ENCODE results near the gene SNRPD1. TPM values are rescaled to one million over a fixed set of nuclear protein-coding genes. Genes with fewer than 3 reads are reported as not detected.

Gene SNRPD1
- total and polyA plus RNA-seq, 9 of the 15 experiments (the other 6 are each of a cell fraction or from before 2014, with no cell fraction given), result 186 to 1,063 (median 313) TPM

DNA sequence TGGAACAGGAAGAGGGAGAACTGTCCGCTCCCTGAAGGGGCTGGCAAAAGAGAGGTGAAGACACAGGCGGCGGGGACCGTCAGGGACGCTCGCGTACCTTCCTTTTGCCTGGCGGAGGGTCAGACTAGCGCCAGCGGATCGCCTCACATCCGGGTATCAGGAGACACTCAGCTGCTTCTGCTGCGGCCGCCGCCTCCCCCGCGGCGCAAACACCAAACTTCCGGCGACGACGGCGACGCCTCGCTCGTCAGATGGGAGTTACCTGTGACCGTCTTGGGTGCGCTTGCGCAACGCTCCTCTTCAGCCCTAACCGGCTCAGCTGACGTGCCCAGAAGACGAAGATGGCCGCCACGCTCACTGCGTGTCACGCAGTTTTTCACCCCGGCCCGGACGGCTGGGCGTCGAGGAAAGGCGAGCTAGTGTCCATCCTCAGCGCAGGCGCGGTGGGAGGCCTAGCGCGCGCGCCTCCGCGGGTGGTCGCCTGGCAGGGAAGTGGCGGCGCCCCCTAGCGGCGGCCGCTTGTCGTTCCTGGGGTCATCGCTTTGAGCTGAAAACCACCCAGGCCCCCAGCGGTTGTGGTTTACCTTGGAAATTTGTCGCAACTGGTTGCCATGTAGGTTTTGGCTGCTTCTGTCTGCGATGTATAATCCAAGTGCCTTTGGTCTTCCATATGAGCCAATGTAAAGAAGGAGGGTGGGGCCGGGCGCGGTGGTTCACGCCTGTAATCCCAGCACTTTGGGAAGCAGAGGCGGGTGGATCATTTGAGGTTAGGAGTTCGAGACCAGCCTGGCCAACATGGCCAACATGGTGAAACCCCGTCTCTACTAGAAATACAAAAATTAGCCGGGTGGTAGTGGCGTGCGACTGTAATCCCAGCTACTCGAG lies 11.3 kb upstream of the SNRPD1 start, which contains the start of gene ESCO1 (continued):
- TF ChIP-seq, protein P1, sequence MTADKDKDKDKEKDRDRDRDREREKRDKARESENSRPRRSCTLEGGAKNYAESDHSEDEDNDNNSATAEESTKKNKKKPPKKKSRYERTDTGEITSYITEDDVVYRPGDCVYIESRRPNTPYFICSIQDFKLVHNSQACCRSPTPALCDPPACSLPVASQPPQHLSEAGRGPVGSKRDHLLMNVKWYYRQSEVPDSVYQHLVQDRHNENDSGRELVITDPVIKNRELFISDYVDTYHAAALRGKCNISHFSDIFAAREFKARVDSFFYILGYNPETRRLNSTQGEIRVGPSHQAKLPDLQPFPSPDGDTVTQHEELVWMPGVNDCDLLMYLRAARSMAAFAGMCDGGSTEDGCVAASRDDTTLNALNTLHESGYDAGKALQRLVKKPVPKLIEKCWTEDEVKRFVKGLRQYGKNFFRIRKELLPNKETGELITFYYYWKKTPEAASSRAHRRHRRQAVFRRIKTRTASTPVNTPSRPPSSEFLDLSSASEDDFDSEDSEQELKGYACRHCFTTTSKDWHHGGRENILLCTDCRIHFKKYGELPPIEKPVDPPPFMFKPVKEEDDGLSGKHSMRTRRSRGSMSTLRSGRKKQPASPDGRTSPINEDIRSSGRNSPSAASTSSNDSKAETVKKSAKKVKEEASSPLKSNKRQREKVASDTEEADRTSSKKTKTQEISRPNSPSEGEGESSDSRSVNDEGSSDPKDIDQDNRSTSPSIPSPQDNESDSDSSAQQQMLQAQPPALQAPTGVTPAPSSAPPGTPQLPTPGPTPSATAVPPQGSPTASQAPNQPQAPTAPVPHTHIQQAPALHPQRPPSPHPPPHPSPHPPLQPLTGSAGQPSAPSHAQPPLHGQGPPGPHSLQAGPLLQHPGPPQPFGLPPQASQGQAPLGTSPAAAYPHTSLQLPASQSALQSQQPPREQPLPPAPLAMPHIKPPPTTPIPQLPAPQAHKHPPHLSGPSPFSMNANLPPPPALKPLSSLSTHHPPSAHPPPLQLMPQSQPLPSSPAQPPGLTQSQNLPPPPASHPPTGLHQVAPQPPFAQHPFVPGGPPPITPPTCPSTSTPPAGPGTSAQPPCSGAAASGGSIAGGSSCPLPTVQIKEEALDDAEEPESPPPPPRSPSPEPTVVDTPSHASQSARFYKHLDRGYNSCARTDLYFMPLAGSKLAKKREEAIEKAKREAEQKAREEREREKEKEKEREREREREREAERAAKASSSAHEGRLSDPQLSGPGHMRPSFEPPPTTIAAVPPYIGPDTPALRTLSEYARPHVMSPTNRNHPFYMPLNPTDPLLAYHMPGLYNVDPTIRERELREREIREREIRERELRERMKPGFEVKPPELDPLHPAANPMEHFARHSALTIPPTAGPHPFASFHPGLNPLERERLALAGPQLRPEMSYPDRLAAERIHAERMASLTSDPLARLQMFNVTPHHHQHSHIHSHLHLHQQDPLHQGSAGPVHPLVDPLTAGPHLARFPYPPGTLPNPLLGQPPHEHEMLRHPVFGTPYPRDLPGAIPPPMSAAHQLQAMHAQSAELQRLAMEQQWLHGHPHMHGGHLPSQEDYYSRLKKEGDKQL (CRISPR knock-in tag; IDR thresholded peaks at IDR 0.05; ENCODE audit: borderline replicate concordance), result no peak
- TF ChIP-seq NFIC (IDR thresholded peaks at IDR 0.05), result peak; percentile 90
- TF ChIP-seq MXD1 (CRISPR knock-in tag; IDR thresholded peaks at IDR 0.05; ENCODE audit: borderline replicate concordance, poor library complexity, severe bottlenecking), result no peak
- peak; percentile 54; the same call in 1 of the 2 replicates for TF ChIP-seq ELF2 (CRISPR knock-in tag; IDR thresholded peaks at IDR 0.05)
- TF ChIP-seq MEIS2 (IDR thresholded peaks at IDR 0.05; ENCODE audit: partially characterized antibody), result peak; percentile 94
- no peak for TF ChIP-seq ARID2 (IDR thresholded peaks at IDR 0.05)
- no peak for TF ChIP-seq ZNF507 (tag; conservative IDR thresholded peaks at IDR 0.05)
- TF ChIP-seq HNRNPLL (IDR thresholded peaks at IDR 0.05; ENCODE audit: low read depth, low read length, poor library complexity, severe bottlenecking), result peak; percentile 92
- TF ChIP-seq BDP1 (IDR thresholded peaks at IDR 0.05; ENCODE audit: insufficient read depth, insufficient read length), result no peak
- no peak for TF ChIP-seq ZNF3 (CRISPR knock-in tag; IDR thresholded peaks at IDR 0.05)
- TF ChIP-seq NFIX (CRISPR knock-in tag; IDR thresholded peaks at IDR 0.05; ENCODE audit: low read depth), result no peak
- no peak for TF ChIP-seq HDAC2 (IDR thresholded peaks at IDR 0.05)
- no peak for TF ChIP-seq HMG20A (CRISPR knock-in tag; conservative IDR thresholded peaks at IDR 0.05)
- no peak for TF ChIP-seq TSC22D4 (tag; IDR thresholded peaks at IDR 0.05)
- peak; percentile 14; the same call in 1 of the 2 replicates for TF ChIP-seq MTA2 (IDR thresholded peaks at IDR 0.05; ENCODE audit: low read depth)
- TF ChIP-seq NONO (IDR thresholded peaks at IDR 0.05; ENCODE audit: low read depth in 2 of 2, low read length in 1 of 2), result peak in 1 of 2 experiments; percentile 73; a peak in 1 of 4 replicates
- no peak; the same call in 1 of the 2 replicates for TF ChIP-seq DPF2 (IDR thresholded peaks at IDR 0.05)
- peak; percentile 96 for TF ChIP-seq ETV1 (tag; conservative IDR thresholded peaks at IDR 0.05; ENCODE audit: low read depth)
- TF ChIP-seq U2AF1 (optimal IDR thresholded peaks at IDR 0.05; ENCODE audit: low read depth, low read length), result peak; percentile 70
- TF ChIP-seq TEAD2 (tag; IDR thresholded peaks at IDR 0.05), result no peak

Measured in K562 (cell line).